CMK (cell line): ENCODE results near the gene PDE4D.

ENCODE experiments used
- DNase-seq: peaks from one replicate; pipeline ENCODE4 v3.0.0-alpha.2; 2010; ENCODE audit warnings: low read depth

The PDE4D gene

DNA sequence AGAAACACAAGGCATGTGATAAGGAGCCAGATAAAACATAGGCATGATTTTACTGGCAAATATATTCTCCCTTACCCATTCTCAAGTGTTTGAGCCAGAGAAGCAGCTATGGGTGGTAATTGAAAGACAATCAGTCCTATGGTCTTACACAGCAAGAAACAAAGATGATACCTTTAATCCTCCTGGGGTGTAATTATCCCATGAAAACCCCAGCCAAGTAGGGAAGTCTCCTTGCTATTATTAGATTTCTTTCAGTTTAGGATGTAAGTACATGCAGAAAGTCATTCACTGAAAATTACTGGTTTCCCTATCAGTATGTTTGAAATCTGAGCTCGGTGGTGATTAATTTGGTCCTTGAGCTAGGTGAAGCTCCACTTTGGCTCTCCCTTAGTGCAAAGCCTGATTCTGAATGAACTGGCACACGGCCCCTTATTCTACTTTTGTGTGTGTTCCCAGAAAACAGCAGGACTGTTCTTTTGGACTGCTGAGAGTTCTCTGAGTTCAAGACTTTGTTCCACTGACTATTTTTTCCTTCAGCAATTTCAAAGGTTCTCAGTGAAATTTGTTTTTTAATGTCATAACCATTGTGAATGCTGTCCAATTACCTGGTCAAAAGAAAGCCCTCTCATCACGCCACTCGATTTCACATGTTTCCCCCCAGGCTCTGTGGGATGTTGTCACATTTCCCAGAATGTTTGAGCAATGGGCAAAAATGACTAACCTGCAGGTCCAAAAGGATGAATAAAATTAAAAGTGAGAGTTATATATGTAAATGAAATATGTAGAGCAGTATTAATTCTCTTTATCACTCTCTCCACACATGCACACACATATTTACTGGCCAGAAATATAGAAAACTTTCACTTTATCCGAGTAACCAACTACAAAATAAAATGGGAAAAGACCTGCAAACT lies 967.6 kb downstream of the PDE4D start:
- DNase-seq = no peak

DNA sequence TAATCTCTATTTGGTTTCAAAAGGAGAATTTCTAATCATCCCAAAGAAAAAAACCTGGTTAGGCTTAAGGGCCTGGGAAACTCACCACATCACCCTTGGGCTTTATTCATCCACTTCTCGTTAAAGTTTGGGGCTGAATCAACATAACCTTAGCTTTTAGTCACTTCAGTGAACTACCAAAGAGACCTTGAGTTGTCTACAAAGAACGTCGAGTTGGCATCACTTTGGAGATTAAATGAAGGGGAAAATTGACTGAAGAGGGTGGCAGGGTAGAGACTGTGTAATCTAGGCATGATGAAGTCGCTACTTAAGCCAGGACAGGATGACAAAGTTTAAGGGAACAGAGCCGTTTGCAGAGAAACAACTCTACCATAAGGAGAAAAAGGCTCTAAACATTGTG lies 969.2 kb downstream of the PDE4D start:
- no peak for DNase-seq

DNA sequence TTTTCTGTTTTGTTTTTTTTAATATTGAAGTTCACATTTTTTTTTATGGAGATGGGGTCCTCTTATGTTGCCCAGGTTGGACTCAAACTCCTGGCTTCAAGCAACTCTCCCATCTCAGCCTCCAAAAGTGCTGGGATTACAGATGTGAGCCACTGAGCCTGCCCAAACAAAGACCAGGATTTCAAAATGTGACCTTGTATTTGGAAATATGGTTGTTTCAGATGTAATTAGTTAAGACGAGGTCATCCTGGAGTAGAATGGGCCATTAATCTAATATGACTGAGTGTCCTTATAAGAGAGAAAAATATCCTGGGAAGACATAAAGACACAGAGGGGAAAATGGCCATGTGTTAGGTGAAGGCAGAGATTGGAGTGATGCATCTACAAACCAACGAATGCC lies 970.2 kb downstream of the PDE4D start:
- DNase-seq = no peak

DNA sequence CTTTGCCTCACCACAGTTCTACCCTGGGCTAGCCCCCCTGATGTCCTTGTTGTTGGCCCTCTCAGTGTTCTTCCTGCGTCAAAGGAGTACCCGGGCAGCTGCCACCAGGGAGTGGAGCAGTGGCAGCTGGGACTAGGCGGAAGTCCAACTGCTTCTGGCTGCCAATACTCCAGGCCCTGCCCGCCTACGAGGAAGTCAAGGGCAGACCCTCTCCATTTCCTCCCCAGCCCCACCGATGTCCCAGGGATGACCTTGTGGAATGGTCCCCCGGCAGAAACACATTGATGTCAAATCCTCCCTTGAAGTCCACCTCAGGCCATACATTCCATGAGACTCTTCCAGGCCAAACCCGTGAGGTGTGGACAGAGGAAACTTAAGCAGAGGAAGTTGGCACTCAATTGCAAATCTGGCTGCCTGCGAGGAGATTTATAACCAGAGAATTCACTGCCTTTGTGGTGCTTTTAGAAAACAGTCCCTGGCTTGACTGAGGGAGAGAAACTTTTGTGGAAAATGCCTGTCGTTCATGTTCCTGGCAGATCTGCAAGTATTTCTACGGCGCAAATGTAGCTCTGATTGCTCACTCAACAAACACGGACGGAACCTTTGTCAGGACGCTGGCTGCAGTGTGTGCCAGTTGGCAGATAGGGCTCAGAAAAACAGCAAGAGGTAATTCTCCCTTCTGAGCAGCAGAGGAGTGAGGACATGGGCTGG lies 970.9 kb downstream of the PDE4D start:
- DNase-seq = no peak

DNA sequence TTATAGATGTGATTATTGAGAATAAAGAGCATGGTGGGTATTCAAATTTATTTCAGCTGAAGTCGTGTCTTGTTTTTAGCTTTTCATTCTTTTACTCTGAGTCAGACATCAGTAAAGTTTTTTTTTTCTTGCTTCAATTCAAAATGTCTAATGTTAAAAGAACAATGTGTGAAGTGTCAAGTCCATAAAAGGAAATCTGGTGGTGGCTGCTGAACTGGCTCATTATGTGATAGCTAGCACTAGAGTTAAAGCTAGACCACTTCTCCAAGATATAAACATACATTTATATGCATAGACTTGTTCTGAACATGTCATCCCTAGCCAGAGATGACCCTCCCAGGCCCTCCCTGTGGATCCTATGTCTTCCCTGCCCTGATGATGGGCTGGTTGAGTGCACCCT lies 972.4 kb downstream of the PDE4D start:
- DNase-seq = no peak

DNA sequence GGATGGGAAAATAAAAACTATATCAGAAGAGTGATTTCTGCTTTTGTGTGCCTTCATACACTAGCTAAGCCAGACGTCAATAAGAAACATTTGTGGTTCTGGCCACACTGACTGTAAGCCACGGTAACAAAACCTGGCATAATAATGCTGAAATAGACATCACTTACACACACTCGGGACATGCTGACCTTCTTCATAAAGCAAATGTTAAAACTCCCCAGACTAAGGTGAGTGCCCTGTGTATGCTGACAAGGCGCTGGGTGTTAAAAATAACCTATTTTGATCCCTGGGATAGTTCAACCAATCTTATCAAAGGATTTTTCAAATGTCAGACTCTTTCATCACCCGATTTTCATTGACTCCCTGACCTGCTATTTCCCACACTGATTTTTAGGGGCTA lies 973.7 kb downstream of the PDE4D start:
- DNase-seq = no peak
